HFFc6 (cell line): Measurements from ENCODE around the gene DLST. TPM values are rescaled to one million over a fixed set of nuclear protein-coding genes. Genes with fewer than 3 reads are reported as not detected.

Source experiments
- DNase-seq: peaks from one replicate; pipeline ENCODE4 v3.0.0-alpha.2; 2018
- H3K27ac Mint-ChIP-seq: 2 replicates; pipeline ENCODE4 v1.8.0; 2020; ENCODE audit warnings: mild to moderate bottlenecking, mixed read lengths
- H3K27me3 Mint-ChIP-seq: 2 replicates; pipeline ENCODE4 v1.8.0; 2021; ENCODE audit warnings: mild to moderate bottlenecking, moderate library complexity, mixed read lengths; ENCODE audit not compliant: insufficient read depth
- H3K36me3 Mint-ChIP-seq: 2 replicates; pipeline ENCODE4 v1.8.0; 2021; ENCODE audit warnings: low read depth, mixed read lengths
- H3K4me1 Mint-ChIP-seq: 2 replicates; pipeline ENCODE4 v1.8.0; 2020; ENCODE audit warnings: low read depth, mixed read lengths
- H3K4me3 Mint-ChIP-seq: 2 replicates; pipeline ENCODE4 v1.8.0; 2020; ENCODE audit warnings: mild to moderate bottlenecking, moderate library complexity, mixed read lengths
- H3K9me3 Mint-ChIP-seq: 2 replicates; pipeline ENCODE4 v1.8.0; 2020; ENCODE audit warnings: mild to moderate bottlenecking, mixed read lengths
- CTCF ChIP-seq: fragments of 200-600 bp; sonication (generic); IDR thresholded peaks from 2 replicates; pipeline ENCODE4 v1.5.0; 2021; ENCODE audit warnings: antibody characterized with exemption, mild to moderate bottlenecking
- total RNA-seq, 6 experiments: library from RNA; stranded (reverse); fragmentation: NEBNext Ultra II Directional; extraction: Animal tissue kit (Norgen Biotek cat#: 25700); gene quantifications; 2 replicates in 1 of 6; 3 replicates in 5 of 6; pipeline ENCODE4 v1.2.3, GENCODE V29; 2021

DLST gene
- total RNA-seq, 6 experiments from 2014 or later, result 97.5 to 118 (median 109) TPM

GRCh38 chr14:74838166-74838565 is 43.5 kb upstream of the DLST start:
- Mint-ChIP-seq H3K4me3 (peak overlapping the region; percentile 59), H3K4me1 (peaks cover 46% of the 10 kb centered on the region), H3K27ac (peak overlapping the region; percentile 19; the same call in 1 of the 2 replicates), H3K27me3 (no peaks in the 10 kb centered on the region; the same call in 1 of the 2 replicates), H3K9me3 (no peaks in the 10 kb centered on the region), H3K36me3 (peaks cover 20% of the 10 kb centered on the region)
- no peak for DNase-seq
- no peak for TF ChIP-seq CTCF

- H3K27ac Mint-ChIP-seq, result no peak overlapping the region
- no peaks in the 10 kb centered on the region; the same call in 1 of the 2 replicates for H3K27me3 Mint-ChIP-seq
- peaks cover 15% of the 10 kb centered on the region for H3K36me3 Mint-ChIP-seq
- DNase-seq, result no peak
- peaks cover 54% of the 10 kb centered on the region for H3K4me1 Mint-ChIP-seq
- TF ChIP-seq CTCF, result no peak
- H3K9me3 Mint-ChIP-seq, result no peaks in the 10 kb centered on the region
- H3K4me3 Mint-ChIP-seq, result no peak overlapping the region
These were observed 41.1 kb upstream of the DLST start for GRCh38 chr14:74840603-74841030.

DNA sequence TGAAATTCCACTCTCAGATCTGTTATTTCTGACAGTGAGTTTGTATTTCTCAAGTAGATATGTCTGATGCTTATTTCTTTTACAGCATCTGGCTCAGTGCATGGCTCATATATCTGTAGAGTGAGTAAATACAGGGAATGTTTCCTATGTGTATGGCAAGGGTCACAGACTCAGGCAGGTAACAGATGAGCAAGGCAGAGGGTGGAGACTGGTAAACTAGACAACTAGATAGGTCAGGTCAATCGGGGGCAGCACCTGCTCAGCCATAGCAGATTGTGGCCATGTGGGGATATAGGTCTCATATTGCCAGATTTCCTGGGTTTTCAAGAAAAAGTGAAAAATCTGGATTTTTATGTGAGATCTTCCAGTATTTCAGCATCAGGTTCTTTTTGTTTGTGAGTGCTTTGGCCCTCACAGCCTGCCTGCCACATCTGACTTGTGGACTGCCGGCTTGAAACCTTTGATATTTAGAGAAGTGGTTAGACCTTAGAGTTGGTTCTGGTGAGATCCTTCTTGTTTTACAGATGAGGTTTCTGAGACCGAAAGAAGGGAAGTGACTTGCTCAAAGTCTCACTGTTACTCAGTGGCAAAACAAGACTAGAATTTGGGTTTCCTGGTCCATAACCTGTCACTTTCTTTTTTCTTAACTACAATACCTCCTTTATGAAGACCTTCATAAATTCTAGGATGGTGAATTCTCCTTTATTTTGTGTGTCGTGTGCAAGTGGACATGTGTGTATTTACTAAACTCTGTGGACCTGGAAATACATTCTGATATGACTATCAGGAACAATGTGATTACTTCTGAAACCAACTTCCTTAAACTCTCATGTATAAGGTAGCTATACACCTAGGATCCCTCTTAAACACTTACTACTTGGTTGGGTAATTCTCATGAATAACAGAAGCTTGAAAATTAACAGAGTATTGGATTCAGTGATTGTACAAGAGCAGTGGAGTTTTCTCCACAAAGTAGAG is 40.2 kb upstream of the DLST start:
- no peak for TF ChIP-seq CTCF
- H3K27me3 Mint-ChIP-seq, result no peaks in the 10 kb centered on the region; the same call in 1 of the 2 replicates
- no peak overlapping the region for H3K4me3 Mint-ChIP-seq
- peaks cover 11% of the 10 kb centered on the region for H3K36me3 Mint-ChIP-seq
- no peak overlapping the region for H3K27ac Mint-ChIP-seq
- H3K9me3 Mint-ChIP-seq, result no peaks in the 10 kb centered on the region
- no peak for DNase-seq
- H3K4me1 Mint-ChIP-seq, result peaks cover 54% of the 10 kb centered on the region

GRCh38 chr14:74843653-74844052 is 38.1 kb upstream of the DLST start:
- TF ChIP-seq CTCF, result 0 out of 2 replicates have a peak, but pooled peaks have one; percentile 32
- H3K27ac Mint-ChIP-seq, result no peak overlapping the region
- peak; percentile 48 for DNase-seq
- no peaks in the 10 kb centered on the region for H3K27me3 Mint-ChIP-seq
- H3K9me3 Mint-ChIP-seq, result no peaks in the 10 kb centered on the region
- peaks cover 53% of the 10 kb centered on the region for H3K4me1 Mint-ChIP-seq
- no peak overlapping the region for H3K4me3 Mint-ChIP-seq
- H3K36me3 Mint-ChIP-seq, result no peaks in the 10 kb centered on the region

- H3K4me3 Mint-ChIP-seq, result peak overlapping the region; percentile 38
- H3K4me1 Mint-ChIP-seq, result peaks cover 53% of the 10 kb centered on the region
- H3K9me3 Mint-ChIP-seq, result no peaks in the 10 kb centered on the region
- peak overlapping the region; percentile 75 for H3K27ac Mint-ChIP-seq
- no peaks in the 10 kb centered on the region for H3K27me3 Mint-ChIP-seq
- DNase-seq, result peak; percentile 41
- H3K36me3 Mint-ChIP-seq, result no peaks in the 10 kb centered on the region
- no peak for TF ChIP-seq CTCF
These were observed 35.5 kb upstream of the DLST start for GRCh38 chr14:74846168-74846567.
